Suprapubic skin (tissue), 4 donors: ENCODE results near the gene CALB2.

Experiments used
- EP300 ChIP-seq: sonication (generic); formaldehyde crosslinking; IDR thresholded peaks from one replicate; pipeline ENCODE4 v1.6.1; 2017; ENCODE audit warnings: antibody characterized with exemption
- POLR2A ChIP-seq, 2 donors: fragments of 450-650 bp; IDR thresholded peaks; one replicate each; pipeline ENCODE4 v1.6.1; 2017; ENCODE audit warnings: antibody characterized with exemption in 2 of 2, mild to moderate bottlenecking in 2 of 2, moderate library complexity in 2 of 2
- POLR2AphosphoS5 ChIP-seq, 3 donors: sonication (generic); formaldehyde crosslinking; IDR thresholded peaks; one replicate each; pipeline ENCODE4 v1.6.1; 2017; ENCODE audit warnings: antibody characterized with exemption in 3 of 3
- TF ChIP-seq, protein P1 (sequence below), 2 donors: fragments of 200-600 bp in 1 of 2; fragments of 450-650 bp in 1 of 2; sonication (generic) in 1 of 2; IDR thresholded peaks; one replicate each; pipeline ENCODE4 v1.5.1; 2016 to 2019; ENCODE audit warnings: antibody characterized with exemption in 2 of 2, mild to moderate bottlenecking in 1 of 2, moderate library complexity in 1 of 2

DNA sequence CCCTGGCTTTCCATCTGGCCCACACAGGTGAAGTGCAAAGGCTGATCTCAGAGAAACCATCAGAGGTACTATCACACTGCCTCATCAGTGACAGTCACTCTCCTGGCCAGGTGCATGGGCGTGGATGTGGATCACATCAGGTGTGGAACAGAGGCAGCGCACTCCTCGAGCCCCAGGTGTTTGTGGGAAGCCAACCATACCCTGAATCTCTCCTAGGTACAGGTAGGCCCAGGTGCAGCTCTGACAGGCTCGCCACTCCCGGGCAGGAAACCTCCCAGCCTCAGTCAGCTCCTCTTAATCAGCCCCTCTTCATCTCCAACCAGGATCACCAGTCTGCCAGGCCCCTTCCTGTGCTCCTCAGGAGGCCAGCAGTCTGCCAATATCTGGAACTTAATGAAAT is 51.6 kb downstream of the CALB2 start:
- TF ChIP-seq POLR2A (IDR thresholded peaks at IDR 0.05) (no peak), EP300 (no peak), POLR2AphosphoS5 (IDR thresholded peaks at IDR 0.05) (no peak)
- TF ChIP-seq, protein P1, sequence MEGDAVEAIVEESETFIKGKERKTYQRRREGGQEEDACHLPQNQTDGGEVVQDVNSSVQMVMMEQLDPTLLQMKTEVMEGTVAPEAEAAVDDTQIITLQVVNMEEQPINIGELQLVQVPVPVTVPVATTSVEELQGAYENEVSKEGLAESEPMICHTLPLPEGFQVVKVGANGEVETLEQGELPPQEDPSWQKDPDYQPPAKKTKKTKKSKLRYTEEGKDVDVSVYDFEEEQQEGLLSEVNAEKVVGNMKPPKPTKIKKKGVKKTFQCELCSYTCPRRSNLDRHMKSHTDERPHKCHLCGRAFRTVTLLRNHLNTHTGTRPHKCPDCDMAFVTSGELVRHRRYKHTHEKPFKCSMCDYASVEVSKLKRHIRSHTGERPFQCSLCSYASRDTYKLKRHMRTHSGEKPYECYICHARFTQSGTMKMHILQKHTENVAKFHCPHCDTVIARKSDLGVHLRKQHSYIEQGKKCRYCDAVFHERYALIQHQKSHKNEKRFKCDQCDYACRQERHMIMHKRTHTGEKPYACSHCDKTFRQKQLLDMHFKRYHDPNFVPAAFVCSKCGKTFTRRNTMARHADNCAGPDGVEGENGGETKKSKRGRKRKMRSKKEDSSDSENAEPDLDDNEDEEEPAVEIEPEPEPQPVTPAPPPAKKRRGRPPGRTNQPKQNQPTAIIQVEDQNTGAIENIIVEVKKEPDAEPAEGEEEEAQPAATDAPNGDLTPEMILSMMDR (IDR thresholded peaks at IDR 0.05), result no peak
